NCI-H345 (cell line): ENCODE measurements around the gene ACTR1B.
"Not testable (repeated sequence)": the region's sequence is repeated elsewhere in the genome, so short reads cannot be mapped to it uniquely, and the experiment has no call there.

Source experiments
- DNase-seq: peaks from one replicate; lab custom pipeline; 2025; lab: John Stamatoyannopoulos, UW

ACTR1B gene

GRCh38 chr2:97663962-97664635 lies at the start of gene ACTR1B:
ACTR1B (minus strand) TSS chr2:97664044; CDS start chr2:97663890, 154 bp downstream.
- peak; percentile 99 for DNase-seq

- no peak for DNase-seq
These were observed 49.0 kb upstream of the ACTR1B start for GRCh38 chr2:97712693-97713295.

- DNase-seq: not testable (repeated sequence)
These were observed 48.3 kb upstream of the ACTR1B start for GRCh38 chr2:97712175-97712574.

DNA sequence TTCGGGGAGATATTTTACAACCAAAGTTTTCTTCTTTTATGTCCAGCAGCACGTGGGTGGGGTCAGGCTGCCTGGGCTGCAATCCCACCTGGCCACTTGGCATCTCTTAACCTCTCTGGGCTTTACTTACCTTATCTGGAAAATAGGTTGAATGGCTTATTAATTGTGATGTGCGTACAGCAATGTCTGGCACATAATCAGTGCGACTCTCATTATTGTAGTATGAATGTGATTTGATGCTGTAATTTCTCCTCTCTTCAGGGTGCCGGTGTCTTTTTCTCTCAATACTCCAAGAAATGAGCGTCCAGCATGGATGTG lies 47.5 kb upstream of the ACTR1B start:
- no peak for DNase-seq

DNA sequence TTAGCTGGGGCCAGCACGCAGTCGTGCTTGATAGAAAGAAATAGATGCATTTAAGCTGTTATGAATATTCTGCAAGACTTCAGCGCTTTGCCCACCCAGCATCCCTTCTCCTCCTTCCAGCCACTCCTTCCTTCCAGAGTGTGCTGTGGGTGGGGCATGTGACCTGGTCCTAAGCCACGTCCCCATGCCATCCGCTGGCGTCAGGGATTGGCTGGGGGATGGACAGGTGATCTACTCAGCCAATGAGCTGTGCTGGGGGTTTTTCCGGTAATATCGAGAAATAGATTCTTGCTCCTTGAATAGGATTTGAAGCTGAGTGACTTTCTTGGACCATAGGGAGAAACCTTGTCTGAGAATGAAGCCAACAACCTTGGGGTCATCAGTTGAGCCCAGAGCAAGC lies 44.8 kb upstream of the ACTR1B start:
- DNase-seq: no peak

GRCh38 chr2:97708048-97708380 lies 44.2 kb upstream of the ACTR1B start:
- DNase-seq: no peak

DNA sequence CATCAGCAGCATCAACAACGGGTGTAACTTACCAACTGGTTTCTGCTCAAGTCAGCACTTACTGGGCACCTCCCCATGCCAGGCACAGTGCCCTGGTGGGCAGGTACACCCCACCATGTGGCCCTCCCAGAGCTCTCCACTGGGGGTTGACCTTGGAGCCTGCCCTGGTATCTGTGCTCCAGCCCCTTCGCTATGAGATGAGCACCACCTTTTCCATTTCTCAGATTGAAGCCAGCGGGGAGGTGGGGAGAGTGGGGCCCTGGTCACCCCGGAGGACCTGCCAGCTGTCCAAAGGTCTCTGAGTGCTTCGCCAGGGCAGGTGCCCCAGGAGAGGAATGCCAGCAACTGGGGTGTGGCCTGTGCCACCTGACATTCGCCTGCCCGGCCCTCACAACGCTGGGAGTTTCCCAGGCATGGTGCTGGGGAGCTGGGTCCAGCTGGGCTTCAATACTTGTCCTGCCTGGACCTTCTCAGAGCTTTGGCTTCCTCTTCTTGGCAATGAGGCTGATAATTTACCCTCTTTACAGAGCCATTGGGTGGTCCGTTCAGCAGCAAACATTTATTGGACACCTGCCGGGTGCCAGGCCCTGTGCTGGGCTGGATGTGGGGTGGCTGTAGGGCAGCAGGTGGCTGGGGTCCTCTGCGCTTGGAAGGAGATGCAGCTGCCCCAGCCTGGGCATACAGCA lies 43.7 kb upstream of the ACTR1B start:
- no peak for DNase-seq

GRCh38 chr2:97706708-97707345 lies 43.0 kb upstream of the ACTR1B start:
- no peak for DNase-seq

DNA sequence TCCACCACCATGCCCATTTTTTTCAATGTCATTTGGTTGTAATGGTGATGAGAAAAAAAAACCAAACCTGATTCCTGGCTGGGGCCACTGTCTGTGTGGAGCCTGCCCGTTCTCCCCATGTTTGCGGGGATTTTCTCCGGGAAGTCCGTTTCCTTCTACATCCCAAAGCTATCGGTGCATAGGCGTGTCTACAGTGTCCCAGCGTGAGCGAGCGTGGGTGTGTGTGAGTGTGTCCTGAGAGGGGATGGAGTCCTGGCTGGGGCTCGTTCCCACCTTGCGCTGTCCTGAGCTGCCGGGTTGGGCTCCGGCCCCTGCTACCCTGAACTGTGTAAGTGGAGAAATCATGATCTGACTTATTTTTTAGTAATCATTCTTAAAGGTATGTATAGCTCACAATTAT lies 42.3 kb upstream of the ACTR1B start:
- DNase-seq: no peak

- DNase-seq: no peak
These were observed 41.1 kb upstream of the ACTR1B start for GRCh38 chr2:97704989-97705388.

- DNase-seq: no peak
These were observed 39.9 kb upstream of the ACTR1B start for GRCh38 chr2:97703741-97704140.

DNA sequence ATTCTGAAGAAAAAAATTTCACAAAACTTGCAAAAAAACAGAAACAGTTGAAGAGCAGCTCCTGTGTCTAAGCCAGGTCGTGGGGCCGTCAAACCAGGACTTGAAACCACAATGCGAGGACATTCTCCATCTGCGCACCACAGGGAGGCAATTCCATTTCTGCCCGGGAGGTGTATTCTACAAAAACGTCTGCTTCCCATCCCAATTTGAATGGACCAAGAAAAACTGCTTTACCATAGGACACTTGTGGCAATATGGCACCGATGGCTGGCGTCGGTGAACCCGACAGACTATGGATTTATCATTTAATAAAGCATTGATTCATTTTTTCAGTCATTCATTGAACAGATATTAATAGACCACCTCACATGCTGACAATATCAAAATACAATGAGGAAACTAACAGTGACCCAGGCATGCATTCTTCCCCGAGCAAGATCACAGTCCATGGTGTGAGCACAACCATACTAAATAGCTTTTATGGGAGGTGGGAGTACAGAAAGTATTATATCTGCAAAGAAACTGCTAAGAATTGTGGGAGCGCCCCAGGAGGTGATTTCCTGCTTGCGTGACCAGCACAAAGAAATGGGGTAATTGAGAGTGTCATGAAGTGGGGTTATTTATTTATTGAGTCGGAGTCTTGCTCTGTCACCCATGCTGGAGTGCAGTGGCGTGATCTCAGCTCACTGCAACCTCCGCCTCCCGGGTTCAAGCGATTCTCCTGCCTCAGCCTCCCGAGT lies 39.1 kb upstream of the ACTR1B start:
- DNase-seq: no peak

DNA sequence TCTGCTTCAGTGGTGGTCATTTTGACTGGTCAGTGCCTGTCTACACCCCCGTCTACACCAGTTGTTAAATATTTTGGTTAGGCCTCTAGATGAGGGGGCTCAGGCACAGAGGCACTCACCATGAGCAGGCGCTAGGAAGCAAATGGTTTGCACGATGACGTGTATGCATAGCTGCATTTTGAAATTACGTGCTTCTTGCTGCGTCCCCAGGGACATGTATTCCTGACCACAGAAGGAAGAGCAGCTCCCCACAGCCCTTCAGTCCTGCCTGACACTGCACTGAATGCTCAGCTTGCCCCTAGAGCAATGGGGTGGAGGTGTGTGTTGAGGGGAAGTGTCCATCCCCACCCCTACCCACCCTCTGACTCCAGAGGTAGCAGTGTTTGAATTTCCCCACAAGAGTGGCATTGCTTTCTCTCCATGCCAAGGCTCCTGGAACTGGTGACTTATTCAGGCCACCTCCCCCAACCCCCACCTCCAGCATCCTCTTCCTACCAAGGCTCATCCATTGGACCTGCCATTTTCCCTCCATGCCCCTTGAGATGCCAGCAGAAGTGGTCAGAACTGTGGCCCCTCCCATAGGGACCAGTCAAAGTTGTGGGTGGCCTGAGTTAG lies 38.1 kb upstream of the ACTR1B start:
- no peak for DNase-seq

DNA sequence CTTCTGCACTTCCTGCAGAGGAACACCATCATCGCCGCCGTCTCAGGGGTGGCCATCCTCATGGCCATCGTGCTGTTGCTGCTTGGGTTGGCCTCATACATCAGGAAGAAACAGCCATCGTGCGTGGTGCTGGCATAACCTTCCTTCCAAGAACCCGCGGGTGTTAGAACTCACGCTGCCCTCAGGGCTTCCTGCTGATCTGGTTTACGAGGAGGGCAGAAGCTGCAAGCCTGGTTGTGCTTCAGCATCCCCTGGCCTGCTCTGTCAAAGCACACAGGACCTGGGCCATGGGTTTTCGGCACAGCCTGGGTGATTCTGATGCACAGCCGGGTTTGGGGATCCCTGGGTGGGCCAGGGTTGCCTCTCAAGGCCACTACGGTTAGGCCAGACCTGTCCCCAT lies 37.3 kb upstream of the ACTR1B start:
- no peak for DNase-seq

GRCh38 chr2:97699765-97700444 lies 36.1 kb upstream of the ACTR1B start:
- DNase-seq: peak; percentile 57

GRCh38 chr2:97698530-97698929 lies 34.7 kb upstream of the ACTR1B start:
- no peak for DNase-seq

- peak; percentile 84 for DNase-seq
These were observed 33.7 kb upstream of the ACTR1B start for GRCh38 chr2:97697252-97698235.

GRCh38 chr2:97695744-97696143 lies 31.9 kb upstream of the ACTR1B start:
- DNase-seq: no peak

- no peak for DNase-seq
These were observed 29.6 kb upstream of the ACTR1B start for GRCh38 chr2:97693476-97693875.

DNA sequence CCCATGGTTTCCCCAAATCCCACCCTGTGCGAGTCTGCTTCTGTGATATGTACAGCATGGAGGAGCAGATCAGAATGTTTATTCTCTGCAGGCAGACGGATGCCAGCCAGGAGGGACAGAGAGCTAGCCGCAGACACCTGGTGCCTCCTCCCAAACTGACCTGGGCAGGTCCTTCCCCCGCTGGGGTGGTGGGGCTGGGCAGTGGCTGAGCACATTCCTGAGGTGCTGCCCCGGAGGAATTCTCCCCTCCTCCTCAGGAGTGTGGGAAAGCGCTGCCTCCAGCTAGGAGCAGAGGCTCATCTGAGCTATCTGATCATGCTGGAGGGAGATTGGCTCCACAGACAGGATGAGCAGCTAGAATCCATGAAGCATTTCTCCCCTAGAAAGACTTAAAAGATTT lies 27.3 kb upstream of the ACTR1B start:
- DNase-seq: no peak
